Cerebellar nuclear complex (tissue), 1 donor: ENCODE measurements around the gene LEKR1.

Experiments
- DNase-seq, 2 experiments: peaks; one replicate each; lab custom pipeline; 2025; lab: John Stamatoyannopoulos, UW

Gene LEKR1

DNA sequence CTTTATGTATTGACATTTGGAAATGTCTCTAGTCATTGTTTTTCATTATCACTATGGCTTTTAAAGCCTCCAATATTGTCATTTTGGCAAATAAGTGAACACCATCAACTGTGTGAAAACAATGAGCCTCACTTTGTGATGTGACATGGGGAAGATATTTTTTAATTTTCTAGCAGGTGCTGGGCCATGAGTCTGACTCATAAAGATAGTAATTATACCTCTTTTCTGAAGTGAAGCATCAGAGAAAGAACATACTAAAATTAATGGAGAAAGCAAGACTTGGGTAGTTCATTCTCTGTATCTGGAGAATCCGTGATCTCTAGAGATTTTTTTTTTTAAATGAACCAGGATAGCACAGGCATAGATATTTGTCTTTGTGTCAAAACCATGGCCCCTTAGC is 233.0 kb downstream of the LEKR1 start:
- no peak for DNase-seq

- DNase-seq: no peak
Observed at GRCh38 chr3:157059661-157060060, 233.5 kb downstream of the LEKR1 start.

- no peak for DNase-seq
Observed at GRCh38 chr3:157061265-157061664, 235.1 kb downstream of the LEKR1 start.

GRCh38 chr3:157063469-157063868 is 237.3 kb downstream of the LEKR1 start:
- DNase-seq: no peak

DNA sequence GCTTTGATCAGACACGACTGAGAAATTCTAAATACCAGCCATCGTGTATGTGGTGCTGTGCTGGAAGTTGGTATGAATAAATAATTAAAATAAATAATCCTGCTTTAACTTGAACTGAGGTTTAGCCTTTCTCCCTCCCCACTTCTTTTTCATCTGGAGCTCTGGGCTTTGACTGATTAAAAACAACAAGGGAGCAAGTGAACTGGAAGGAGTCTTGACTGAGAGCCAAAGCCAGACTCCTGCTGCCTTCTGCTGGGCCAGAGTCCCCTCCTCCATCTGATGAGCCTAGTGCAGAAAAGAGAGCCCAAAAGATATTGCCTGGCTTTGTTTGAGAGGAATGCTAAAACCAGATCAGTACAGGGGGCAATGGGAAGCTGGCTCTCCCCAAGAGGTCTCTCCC is 237.8 kb downstream of the LEKR1 start:
- no peak for DNase-seq

DNA sequence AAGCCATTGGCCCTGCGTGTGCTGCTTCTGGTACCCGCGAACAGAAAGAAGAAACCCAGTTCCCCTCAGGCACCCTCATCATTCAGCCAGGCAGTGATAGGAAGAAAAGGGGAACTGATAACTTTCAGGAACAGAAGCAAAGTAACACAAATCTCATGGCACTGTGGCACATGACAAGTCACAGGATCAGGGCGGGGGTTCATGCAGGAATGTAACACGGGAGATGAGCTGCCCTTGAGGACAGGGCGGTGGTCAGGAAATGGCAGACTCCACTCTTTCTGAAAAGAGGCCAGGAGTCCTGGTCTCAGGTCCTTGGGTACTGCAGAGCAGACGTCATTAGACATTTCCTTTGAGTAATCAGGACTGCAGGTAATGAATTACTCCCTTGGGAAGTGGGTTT is 238.2 kb downstream of the LEKR1 start:
- no peak for DNase-seq

- no peak for DNase-seq
Observed at GRCh38 chr3:157065201-157065600, 239.0 kb downstream of the LEKR1 start.

DNA sequence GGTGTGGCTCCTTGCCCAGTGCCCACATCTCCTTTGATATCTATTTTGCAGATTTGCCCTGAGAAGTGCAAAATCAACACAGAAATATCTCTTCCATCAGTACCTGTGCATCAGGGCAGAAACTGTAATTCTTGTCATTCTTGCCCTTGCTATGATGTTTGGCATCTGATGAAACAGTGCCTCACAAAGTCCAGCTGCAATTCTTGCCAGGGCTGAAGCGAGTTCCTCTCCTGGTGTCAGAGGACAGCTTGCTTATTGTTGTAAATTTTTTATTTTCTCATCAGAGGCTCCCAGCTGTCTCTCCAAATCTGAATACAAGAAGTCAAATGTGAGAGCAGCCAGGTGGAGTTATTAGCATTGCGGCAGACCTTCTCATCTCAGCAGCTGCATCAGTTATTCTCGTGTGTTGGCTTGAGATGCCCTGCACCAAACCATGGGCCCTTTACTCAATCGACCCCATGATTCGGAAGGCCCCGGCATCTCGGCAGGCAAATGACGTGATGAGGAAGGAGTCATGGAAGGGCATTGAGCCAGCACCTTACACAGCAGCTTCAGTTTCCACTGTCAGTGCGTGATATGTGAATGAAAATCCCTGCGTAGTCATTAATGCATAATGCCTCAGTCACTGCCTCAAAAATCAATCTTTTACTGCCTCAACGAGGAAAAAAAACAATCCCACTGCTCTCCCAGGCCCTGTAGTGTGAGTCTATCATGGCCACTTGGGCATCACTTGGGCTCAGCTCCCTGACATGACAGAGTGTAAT is 240.4 kb downstream of the LEKR1 start:
- no peak for DNase-seq

DNA sequence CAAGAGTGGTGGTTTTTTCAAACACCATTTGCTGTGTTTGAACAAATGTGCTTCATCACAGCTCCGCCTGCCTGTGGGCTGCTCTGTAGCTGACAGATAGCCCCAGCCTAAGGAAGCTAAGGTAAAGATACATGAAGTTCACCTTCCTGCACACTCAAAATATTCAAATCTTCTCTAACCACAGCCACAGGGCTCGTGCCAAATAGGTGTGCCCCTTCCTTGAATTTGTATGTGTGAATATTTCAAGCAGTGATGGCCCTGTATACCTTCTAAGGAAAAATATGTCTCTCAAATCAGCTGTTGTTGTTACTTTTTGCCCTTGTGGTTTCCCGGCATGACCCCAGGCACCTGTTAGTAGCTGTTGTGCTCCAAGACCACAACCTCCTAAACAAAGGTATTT is 241.0 kb downstream of the LEKR1 start:
- no peak for DNase-seq

GRCh38 chr3:157069406-157069805 is 243.3 kb downstream of the LEKR1 start:
- DNase-seq: no peak

- no peak for DNase-seq
Observed at GRCh38 chr3:157069846-157070677, 243.9 kb downstream of the LEKR1 start.

DNA sequence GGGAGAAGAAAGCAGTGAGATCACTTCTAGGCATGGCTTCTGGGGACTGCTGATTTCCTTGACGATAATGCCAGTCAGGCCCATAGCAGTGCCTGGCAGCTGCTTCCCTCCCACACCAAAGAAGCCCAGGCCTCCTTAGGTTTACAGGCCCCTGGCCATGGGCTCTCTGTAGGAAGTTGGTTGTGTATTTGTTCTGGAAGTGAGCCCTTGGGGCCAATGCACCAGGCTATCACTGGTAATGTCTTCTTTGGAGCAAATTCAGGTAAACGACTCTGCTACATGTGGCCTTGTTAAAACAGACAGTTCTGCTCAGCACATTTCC is 244.5 kb downstream of the LEKR1 start:
- DNase-seq: no peak

DNA sequence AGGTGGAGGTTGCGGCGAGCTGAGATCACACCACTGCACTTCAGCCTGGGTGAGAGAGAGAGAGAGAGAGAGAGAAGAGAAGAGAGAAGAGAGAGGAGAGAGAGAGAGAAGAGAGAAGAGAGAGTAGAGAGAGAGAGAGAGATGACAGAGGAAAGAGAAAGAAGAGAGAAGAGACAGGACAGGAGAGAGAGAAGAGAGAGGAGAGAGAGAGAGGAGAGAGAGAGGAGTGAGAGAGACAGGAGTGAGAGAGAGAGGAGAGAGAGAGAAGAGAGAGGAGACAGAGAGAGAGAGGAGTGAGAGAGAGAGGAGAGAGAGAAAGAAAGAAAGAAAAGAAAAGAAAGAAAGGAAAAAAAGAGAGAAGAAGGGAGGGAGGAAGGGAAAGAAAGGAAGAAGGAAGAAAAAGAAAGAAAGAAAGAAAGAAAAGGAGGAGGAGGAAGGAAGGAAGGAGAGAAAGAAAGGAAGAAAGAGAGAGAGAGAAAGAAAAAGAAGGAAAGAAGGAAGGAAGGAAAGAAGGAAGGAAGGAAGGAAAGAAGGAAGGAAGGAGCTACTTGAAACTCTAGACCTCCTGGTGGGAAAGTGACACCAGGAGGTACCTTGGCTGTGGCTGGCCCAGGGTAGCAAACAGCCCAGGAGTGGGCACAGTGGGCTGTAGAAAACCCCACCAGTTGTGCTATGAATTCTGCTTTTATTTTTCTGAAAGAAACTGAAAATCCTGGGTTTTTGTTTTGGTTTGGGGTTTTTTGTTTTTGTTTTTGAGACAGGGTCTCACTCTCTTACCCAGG is 245.8 kb downstream of the LEKR1 start:
- DNase-seq: no peak

DNA sequence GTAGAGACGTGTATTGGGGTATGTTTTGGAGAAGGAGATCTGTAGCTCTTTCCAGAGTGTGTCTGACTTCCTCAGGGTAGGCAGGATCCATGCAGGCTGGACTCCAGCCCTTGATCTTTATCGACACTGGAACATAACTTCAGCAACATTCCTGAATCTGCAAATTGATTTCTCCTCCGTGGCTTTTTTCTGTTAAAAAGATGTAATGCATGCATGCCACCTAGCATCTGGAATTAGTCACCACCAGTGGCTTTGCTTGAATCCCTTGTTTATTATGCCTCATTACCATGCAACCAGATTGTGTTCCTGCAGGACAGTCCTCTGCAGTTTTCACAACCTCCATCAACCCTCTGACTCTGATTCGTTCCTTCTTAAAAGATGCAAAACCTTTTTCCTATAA is 247.7 kb downstream of the LEKR1 start:
- no peak for DNase-seq

GRCh38 chr3:157074490-157074889 is 248.3 kb downstream of the LEKR1 start:
- DNase-seq: no peak

DNA sequence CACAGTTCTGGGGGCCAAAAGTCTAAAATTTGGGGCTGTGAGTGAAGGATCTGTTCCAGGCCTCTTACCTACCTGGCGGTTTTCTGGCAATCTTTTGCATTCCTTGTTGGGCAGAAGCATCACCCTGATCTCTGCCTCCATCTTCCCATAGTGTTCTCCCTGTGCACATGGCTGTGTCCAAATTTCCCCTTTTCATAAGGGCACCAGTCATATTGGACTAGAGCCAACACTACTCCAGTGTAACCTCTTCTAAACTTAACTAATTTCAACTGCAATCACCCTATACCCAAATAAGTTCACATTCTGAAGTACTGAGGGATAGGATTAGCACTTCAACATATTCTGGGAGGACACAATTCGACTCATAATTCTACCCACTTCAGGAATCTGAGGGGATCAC is 248.8 kb downstream of the LEKR1 start:
- no peak for DNase-seq

- DNase-seq: no peak
Observed at GRCh38 chr3:157075693-157076420, 249.7 kb downstream of the LEKR1 start.

DNA sequence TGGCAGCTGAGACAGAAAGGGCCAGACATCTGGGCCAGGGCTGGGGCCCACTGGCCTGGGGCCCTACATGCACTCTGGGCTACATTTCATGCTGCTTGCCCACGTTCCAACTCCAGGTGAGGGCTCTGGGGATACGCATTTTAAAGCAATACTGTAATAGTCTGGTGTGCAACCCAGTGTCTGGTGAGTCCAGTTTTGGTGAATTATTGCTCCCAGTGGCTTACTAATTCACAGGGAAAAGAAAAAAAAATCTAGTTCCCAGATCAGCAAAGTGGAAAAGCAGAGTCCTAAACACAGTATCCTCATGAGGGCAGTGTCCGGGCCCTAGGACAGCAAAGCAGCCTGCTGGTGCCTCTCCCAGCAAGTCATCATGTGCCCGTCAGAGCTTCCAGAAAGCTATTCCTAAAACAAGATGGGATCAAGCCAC is 251.4 kb downstream of the LEKR1 start:
- DNase-seq: no peak

DNA sequence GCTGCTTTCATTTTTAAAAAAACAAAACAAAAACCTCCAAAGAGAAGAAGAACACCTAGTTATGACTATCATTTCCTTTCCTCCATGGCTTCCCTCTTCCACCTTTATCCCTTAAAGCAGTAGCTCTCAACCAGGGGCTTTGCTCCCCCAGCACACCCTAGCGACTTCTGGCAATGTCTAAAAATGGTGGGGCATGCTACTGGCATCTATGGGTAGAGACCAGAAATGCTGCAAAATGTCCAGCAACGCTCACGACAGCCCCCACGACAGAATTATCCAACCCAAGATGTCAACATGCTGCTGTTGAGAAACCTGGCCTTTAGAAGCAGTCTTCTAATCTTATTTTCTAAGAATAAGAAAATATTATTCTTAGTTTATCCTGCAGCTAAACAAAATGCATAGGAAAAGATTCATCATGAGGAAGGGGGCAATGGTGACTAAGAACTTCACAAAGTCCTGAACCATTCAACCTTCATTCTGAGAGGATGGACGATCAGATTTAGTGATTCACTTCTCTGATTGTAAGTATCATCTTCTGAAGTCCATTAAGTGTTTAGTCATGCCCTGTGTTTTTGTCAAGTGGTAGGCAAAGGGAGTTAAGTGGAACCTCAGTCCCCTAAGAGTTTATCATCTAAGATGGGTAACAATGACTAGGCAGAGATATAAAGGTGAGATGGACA is 252.1 kb downstream of the LEKR1 start:
- no peak for DNase-seq

DNA sequence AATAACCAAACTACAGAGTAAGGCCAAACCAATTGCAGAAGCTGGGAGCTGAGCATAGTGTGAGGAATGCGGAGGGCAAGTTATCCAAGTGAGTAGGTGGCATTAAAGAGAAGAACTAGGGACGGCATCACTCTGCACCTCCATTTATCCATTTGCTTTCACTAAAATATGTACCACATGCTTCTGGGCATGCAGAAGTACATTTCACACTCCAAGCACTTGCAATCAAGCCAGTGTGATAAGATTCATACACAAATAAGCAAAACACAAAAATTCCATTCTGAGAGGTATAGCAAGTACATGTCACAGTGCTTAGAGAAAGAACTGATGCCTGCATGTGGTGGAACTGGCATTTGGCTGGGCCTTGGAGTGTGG is 252.6 kb downstream of the LEKR1 start:
- DNase-seq: no peak

- DNase-seq: no peak
Observed at GRCh38 chr3:157079676-157080369, 253.7 kb downstream of the LEKR1 start.
